Measurements from ENCODE around the gene GNRH2. TPM values are rescaled to one million over a fixed set of nuclear protein-coding genes. Genes with fewer than 3 reads are reported as not detected.
"Not testable (repeated sequence)": the region's sequence is repeated elsewhere in the genome, so short reads cannot be mapped to it uniquely, and the experiment has no call there.

The GNRH2 gene
- total and polyA plus RNA-seq, 10 of the 15 experiments (the other 5 are each of a cell fraction or from before 2014, with no cell fraction given): 0.12 to 0.85 (median 0.31) TPM; not detected in 7

- peaks cover 6% of the 10 kb centered on the region for H3K4me1 ChIP-seq (ENCODE audit: control insufficient read depth, insufficient read depth, low read length)
- CTCF ChIA-PET: no interaction called here
- BruUV-seq (replicated peaks): no TSS peak
- 0 out of 2 replicates have a peak overlapping the region, but pooled peaks have one; percentile 12 for H2AFZ ChIP-seq (ENCODE audit: control insufficient read depth, low read depth, low read length)
- H3K79me2 ChIP-seq (ENCODE audit: control insufficient read depth, insufficient read depth, low read length): no peaks in the 10 kb centered on the region
- POLR2A ChIA-PET: no interaction called here
- DNase-seq (ENCODE audit: low read depth, low spot score) (no peak), FAIRE-seq (no peak), ATAC-seq (no peak)
- no peak overlapping the region for H3K4me2 ChIP-seq (ENCODE audit: control insufficient read depth, insufficient read depth)
- whole genome bisulfite sequencing (ENCODE audit: insufficient coverage, insufficient replicate concordance, low lambda C conversion rate, missing lambda C conversion rate): 72% methylated on average over 22 of the region's 22 CpGs
- intact Hi-C loops (cut with micrococcal nuclease; ENCODE audit: unreplicated experiment): no loop called here
- no peaks in the 10 kb centered on the region for H3K36me3 ChIP-seq (ENCODE audit: control insufficient read depth in 2 of 2, insufficient read depth in 2 of 2, low read length in 1 of 2)
- no peak overlapping the region for H3K27ac ChIP-seq (ENCODE audit: control insufficient read depth, insufficient read depth)
- H3K27me3 ChIP-seq (replicated peaks in 1 of 2; ENCODE audit: control insufficient read depth in 2 of 2, insufficient read depth in 2 of 2, low read length in 1 of 2): peaks cover 0 to 2% of the 10 kb centered on the region in 2 experiments; a peak in 3 of 4 replicates
- SMC1A ChIA-PET (ENCODE audit: uncharacterized antibody, unreplicated experiment): no interaction called here
- no peak overlapping the region for H3K9ac ChIP-seq (ENCODE audit: control insufficient read depth, insufficient read depth, low read length)
- TF ChIP-seq SUPT20H (IDR thresholded peaks at IDR 0.05; ENCODE audit: borderline replicate concordance, control insufficient read depth, low read depth, low read length) (no peak), LARP7 (IDR thresholded peaks at IDR 0.05) (no peak), NR2C2 (IDR thresholded peaks at IDR 0.05; ENCODE audit: borderline replicate concordance, control insufficient read depth, insufficient read length, low read depth) (no peak), POLR2AphosphoS5 (IDR thresholded peaks at IDR 0.05; ENCODE audit: low read length) (no peak), MEF2B (IDR thresholded peaks at IDR 0.05; ENCODE audit: partially characterized antibody, poor library complexity, severe bottlenecking) (no peak), ZSCAN29 (IDR thresholded peaks at IDR 0.05) (no peak), FOS (IDR thresholded peaks at IDR 0.05; ENCODE audit: borderline replicate concordance, extremely low read depth, insufficient read length) (no peak), KDM1A (IDR thresholded peaks at IDR 0.05; ENCODE audit: borderline replicate concordance) (no peak), PAX5 (IDR thresholded peaks at IDR 0.05; ENCODE audit: borderline replicate concordance, low read depth, low read length) (no peak), CHD4 (IDR thresholded peaks at IDR 0.05) (no peak)
- TF ChIP-seq, protein P1, sequence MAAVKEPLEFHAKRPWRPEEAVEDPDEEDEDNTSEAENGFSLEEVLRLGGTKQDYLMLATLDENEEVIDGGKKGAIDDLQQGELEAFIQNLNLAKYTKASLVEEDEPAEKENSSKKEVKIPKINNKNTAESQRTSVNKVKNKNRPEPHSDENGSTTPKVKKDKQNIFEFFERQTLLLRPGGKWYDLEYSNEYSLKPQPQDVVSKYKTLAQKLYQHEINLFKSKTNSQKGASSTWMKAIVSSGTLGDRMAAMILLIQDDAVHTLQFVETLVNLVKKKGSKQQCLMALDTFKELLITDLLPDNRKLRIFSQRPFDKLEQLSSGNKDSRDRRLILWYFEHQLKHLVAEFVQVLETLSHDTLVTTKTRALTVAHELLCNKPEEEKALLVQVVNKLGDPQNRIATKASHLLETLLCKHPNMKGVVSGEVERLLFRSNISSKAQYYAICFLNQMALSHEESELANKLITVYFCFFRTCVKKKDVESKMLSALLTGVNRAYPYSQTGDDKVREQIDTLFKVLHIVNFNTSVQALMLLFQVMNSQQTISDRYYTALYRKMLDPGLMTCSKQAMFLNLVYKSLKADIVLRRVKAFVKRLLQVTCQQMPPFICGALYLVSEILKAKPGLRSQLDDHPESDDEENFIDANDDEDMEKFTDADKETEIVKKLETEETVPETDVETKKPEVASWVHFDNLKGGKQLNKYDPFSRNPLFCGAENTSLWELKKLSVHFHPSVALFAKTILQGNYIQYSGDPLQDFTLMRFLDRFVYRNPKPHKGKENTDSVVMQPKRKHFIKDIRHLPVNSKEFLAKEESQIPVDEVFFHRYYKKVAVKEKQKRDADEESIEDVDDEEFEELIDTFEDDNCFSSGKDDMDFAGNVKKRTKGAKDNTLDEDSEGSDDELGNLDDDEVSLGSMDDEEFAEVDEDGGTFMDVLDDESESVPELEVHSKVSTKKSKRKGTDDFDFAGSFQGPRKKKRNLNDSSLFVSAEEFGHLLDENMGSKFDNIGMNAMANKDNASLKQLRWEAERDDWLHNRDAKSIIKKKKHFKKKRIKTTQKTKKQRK (IDR thresholded peaks at IDR 0.05; ENCODE audit: low read depth, low read length): no peak
- no peak overlapping the region for H3K4me3 ChIP-seq
- in situ Hi-C loops (cut with MboI): no loop called here
- H3K9me3 ChIP-seq (replicated peaks; ENCODE audit: control insufficient read depth, insufficient read depth, low read length): no peaks in the 10 kb centered on the region; the same call in 2 of the 3 replicates
- no peaks in the 10 kb centered on the region for H4K20me1 ChIP-seq (ENCODE audit: control insufficient read depth, insufficient read depth)
- RAD21 ChIA-PET (ENCODE audit: unreplicated experiment): no interaction called here
Observed at GRCh38 chr20:3072530-3073250, 29.3 kb downstream of the GNRH2 start.

GRCh38 chr20:3073251-3073643, 29.8 kb downstream of the GNRH2 start:
- ATAC-seq; H3K4me2 ChIP-seq (ENCODE audit: control insufficient read depth, insufficient read depth); H3K27ac ChIP-seq (ENCODE audit: control insufficient read depth, insufficient read depth); SMC1A ChIA-PET (ENCODE audit: uncharacterized antibody, unreplicated experiment); H3K4me3 ChIP-seq; H4K20me1 ChIP-seq (ENCODE audit: control insufficient read depth, insufficient read depth); DNase-seq (ENCODE audit: low read depth, low spot score); CTCF ChIA-PET; POLR2A ChIA-PET; FAIRE-seq; H3K4me1 ChIP-seq (ENCODE audit: control insufficient read depth, insufficient read depth, low read length); H3K9me3 ChIP-seq (replicated peaks; ENCODE audit: control insufficient read depth, insufficient read depth, low read length); H3K36me3 ChIP-seq (ENCODE audit: control insufficient read depth in 2 of 2, insufficient read depth in 2 of 2, low read length in 1 of 2); intact Hi-C loops (cut with micrococcal nuclease; ENCODE audit: unreplicated experiment); H3K9ac ChIP-seq (ENCODE audit: control insufficient read depth, insufficient read depth, low read length); in situ Hi-C loops (cut with MboI); RAD21 ChIA-PET (ENCODE audit: unreplicated experiment); H3K79me2 ChIP-seq (ENCODE audit: control insufficient read depth, insufficient read depth, low read length); BruUV-seq (replicated peaks); H3K27me3 ChIP-seq (replicated peaks in 1 of 2; ENCODE audit: control insufficient read depth in 2 of 2, insufficient read depth in 2 of 2, low read length in 1 of 2); H2AFZ ChIP-seq (ENCODE audit: control insufficient read depth, low read depth, low read length): not testable (repeated sequence)
- 49% methylated on average over 8 of the region's 8 CpGs for WGBS (ENCODE audit: insufficient coverage, insufficient replicate concordance, low lambda C conversion rate, missing lambda C conversion rate)

Data from GM12878 (cell line).